SK-N-SH (cell line): Measurements from ENCODE around the gene SMIM24. TPM values are rescaled to one million over a fixed set of nuclear protein-coding genes. Genes with fewer than 3 reads are reported as not detected.

Experiments used
- CTCF ChIA-PET: fragments of 300-600, 350-600 bp; formaldehyde crosslinking; extraction: SDS; loops from one replicate; lab custom pipeline; 2021; lab: Yijun Ruan, JAX
- POLR2A ChIA-PET: fragments of 350-600 bp; sonication (Branson Sonifier 250); formaldehyde crosslinking; extraction: SDS; loops from one replicate; lab custom pipeline; 2020; ENCODE audit warnings: antibody characterized with exemption, inconsistent platforms; lab: Yijun Ruan, JAX
- DNase-seq: peaks from one replicate; pipeline ENCODE4 v3.0.0; 2012
- H2AFZ ChIP-seq: fragments of 200-600 bp; sonication (generic); 2 replicates; pipeline ENCODE4 v1.8.1; 2016; ENCODE audit warnings: antibody characterized with exemption, mild to moderate bottlenecking, low read depth
- H3F3A ChIP-seq: fragments of 200-600 bp; sonication (generic); replicated peaks from 2 replicates; pipeline ENCODE3; 2016; ENCODE audit warnings: antibody characterized with exemption, mild to moderate bottlenecking; ENCODE audit not compliant: insufficient read depth
- H3K27ac ChIP-seq, 2 experiments: fragments of 200-500 bp in 1 of 2; fragments of 200-600 bp in 1 of 2; sonication (Bioruptor generic) in 1 of 2; sonication (generic), shearing (Covaris generic) in 1 of 2; 2 replicates each; pipeline versions ENCODE4 v1.5.1 to v1.6.1; 2014 to 2016; ENCODE audit warnings: low read depth in 2 of 2, inconsistent platforms in 1 of 2, low read length in 1 of 2, mild to moderate bottlenecking in 1 of 2, mixed read lengths in 1 of 2
- H3K27me3 ChIP-seq: fragments of 200-600 bp; sonication (generic), shearing (Covaris generic); 2 replicates; pipeline ENCODE4 v1.6.1; 2016; ENCODE audit warnings: mixed run types; ENCODE audit not compliant: insufficient read depth
- H3K36me3 ChIP-seq, 2 experiments: fragments of 200-500 bp in 1 of 2; fragments of 200-600 bp in 1 of 2; sonication (Bioruptor generic) in 1 of 2; sonication (generic) in 1 of 2; replicated peaks in 1 of 2; 2 replicates each; pipeline versions ENCODE3 to v1.5.1; 2014 to 2016; ENCODE audit warnings: low read length in 1 of 2, mild to moderate bottlenecking in 1 of 2; ENCODE audit not compliant: insufficient read depth in 2 of 2, control insufficient read depth in 1 of 2
- H3K4me1 ChIP-seq, 2 experiments: fragments of 200-500 bp in 1 of 2; fragments of 200-600 bp in 1 of 2; sonication (Bioruptor generic) in 1 of 2; sonication (generic), shearing (Covaris generic) in 1 of 2; 2 replicates each; pipeline versions ENCODE4 v1.5.1 to v1.6.1; 2014 to 2016; ENCODE audit warnings: low read depth in 1 of 2, low read length in 1 of 2, mixed run types in 1 of 2; ENCODE audit not compliant: insufficient read depth in 2 of 2, control insufficient read depth in 1 of 2
- H3K4me2 ChIP-seq: fragments of 200-600 bp; sonication (generic), shearing (Covaris generic); 2 replicates; pipeline ENCODE4 v1.6.1; 2017; ENCODE audit warnings: mixed run types
- H3K4me3 ChIP-seq, 2 experiments: fragments of 200-500 bp in 1 of 2; fragments of 200-600 bp in 1 of 2; sonication (Bioruptor generic) in 1 of 2; sonication (generic), shearing (Covaris generic) in 1 of 2; 2 replicates each; pipeline versions ENCODE4 v1.5.1 to v1.8.1; 2014 to 2016; ENCODE audit warnings: low read depth in 2 of 2, inconsistent platforms in 1 of 2, low read length in 1 of 2, mild to moderate bottlenecking in 1 of 2, mixed read lengths in 1 of 2, moderate library complexity in 1 of 2
- H3K79me2 ChIP-seq: fragments of 200-600 bp; sonication (generic); 2 replicates; pipeline ENCODE4 v1.8.1; 2017; ENCODE audit warnings: mild to moderate bottlenecking; ENCODE audit not compliant: insufficient read depth
- H3K9ac ChIP-seq: fragments of 200-600 bp; sonication (generic); 2 replicates; pipeline ENCODE4 v1.6.1; 2017; ENCODE audit warnings: mixed run types
- H3K9me2 ChIP-seq: fragments of 200-600 bp; sonication (generic); 2 replicates; pipeline ENCODE4 v1.6.1; 2017; ENCODE audit warnings: mixed run types
- H3K9me3 ChIP-seq: fragments of 200-600 bp; sonication (generic); 2 replicates; pipeline ENCODE4 v1.6.1; 2017; ENCODE audit warnings: mixed run types, mild to moderate bottlenecking, moderate library complexity
- H4K20me1 ChIP-seq: fragments of 200-600 bp; sonication (generic); 2 replicates; pipeline ENCODE4 v1.6.1; 2017; ENCODE audit warnings: mild to moderate bottlenecking, mixed run types; ENCODE audit not compliant: insufficient read depth
- CHD2 ChIP-seq: fragments of 150-350 bp; IDR thresholded peaks from 2 replicates; pipeline ENCODE4 v1.6.1; 2018; ENCODE audit warnings: low read length; ENCODE audit not compliant: partially characterized antibody
- ELF1 ChIP-seq: IDR thresholded peaks from 2 replicates; pipeline ENCODE4 v1.4.0; 2012
- EZH2phosphoT487 ChIP-seq: fragments of 200-600 bp; sonication (generic); IDR thresholded peaks from 2 replicates; pipeline ENCODE4 v1.6.1; 2017; ENCODE audit warnings: low read depth, mixed run types, mild to moderate bottlenecking, antibody characterized with exemption, moderate library complexity, borderline replicate concordance
- FOSL2 ChIP-seq: IDR thresholded peaks from 2 replicates; pipeline ENCODE4 v1.4.0; 2012; ENCODE audit warnings: low read depth, mild to moderate bottlenecking, moderate library complexity, borderline replicate concordance
- FOXM1 ChIP-seq: IDR thresholded peaks from 2 replicates; pipeline ENCODE4 v1.4.0; 2012; ENCODE audit warnings: low read depth, mild to moderate bottlenecking
- GABPA ChIP-seq: IDR thresholded peaks from 2 replicates; pipeline ENCODE4 v1.4.0; 2012; ENCODE audit warnings: low read depth, mild to moderate bottlenecking
- GATA2 ChIP-seq: sonication (generic); formaldehyde crosslinking; IDR thresholded peaks from 2 replicates; pipeline ENCODE4 v1.5.0; 2020; ENCODE audit warnings: mild to moderate bottlenecking, missing genetic modification reagents
- JUND ChIP-seq: IDR thresholded peaks from 2 replicates; pipeline ENCODE4 v1.4.0; 2012
- MXI1 ChIP-seq: IDR thresholded peaks from 2 replicates; pipeline ENCODE4 v1.6.1; 2012; ENCODE audit warnings: mild to moderate bottlenecking, low read depth, low read length, improper control_type of control experiment
- NFIC ChIP-seq: IDR thresholded peaks from 2 replicates; pipeline ENCODE4 v1.4.0; 2012; ENCODE audit warnings: borderline replicate concordance
- RFX5 ChIP-seq: IDR thresholded peaks from 2 replicates; pipeline ENCODE4 v1.6.1; 2012; ENCODE audit warnings: mild to moderate bottlenecking, improper control_type of control experiment, low read length
- TCF12 ChIP-seq: IDR thresholded peaks from 2 replicates; pipeline ENCODE4 v1.4.0; 2012
- TEAD4 ChIP-seq: IDR thresholded peaks from 2 replicates; pipeline ENCODE4 v1.4.0; 2012; ENCODE audit warnings: mild to moderate bottlenecking, borderline replicate concordance; ENCODE audit not compliant: insufficient read depth
- YY1 ChIP-seq: IDR thresholded peaks from 2 replicates; pipeline ENCODE4 v1.4.0; 2012; ENCODE audit warnings: low read depth, mild to moderate bottlenecking
- WGBS: methylation state at CpG from one replicate; pipeline ENCODE4 v1.1.6; 2017; ENCODE audit warnings: low lambda C conversion rate; 5-methylcytosine and 5-hydroxymethylcytosine counted together
- polyA plus RNA-seq, 3 experiments: library from polyadenylated mRNA; depleted of rRNA; stranded (reverse); fragments of >200 nt; gene quantifications; 2 replicates each; pipeline ENCODE4 v1.2.3, GENCODE V29; 2012
- TF ChIP-seq, protein P1 (sequence below): IDR thresholded peaks from 2 replicates; pipeline ENCODE4 v1.4.0; 2012; ENCODE audit warnings: low read depth
- TF ChIP-seq, protein P2 (sequence below): IDR thresholded peaks from 2 replicates; pipeline ENCODE4 v1.6.1; 2012; ENCODE audit warnings: mild to moderate bottlenecking, low read depth, low read length, moderate library complexity
- TF ChIP-seq, protein P3 (sequence below): fragments of 150-350 bp; IDR thresholded peaks from 2 replicates; pipeline ENCODE4 v1.6.1; 2016; ENCODE audit warnings: mild to moderate bottlenecking, low read depth, low read length
- TF ChIP-seq, protein P4 (sequence below): fragments of 200-600 bp; sonication (generic); IDR thresholded peaks from 2 replicates; pipeline ENCODE4 v1.6.1; 2017; ENCODE audit warnings: antibody characterized with exemption, mild to moderate bottlenecking, moderate library complexity

Gene SMIM24
- polyA plus RNA-seq, 1 of the 3 experiments (the other 2 are of a cell fraction): 0.12 TPM

DNA sequence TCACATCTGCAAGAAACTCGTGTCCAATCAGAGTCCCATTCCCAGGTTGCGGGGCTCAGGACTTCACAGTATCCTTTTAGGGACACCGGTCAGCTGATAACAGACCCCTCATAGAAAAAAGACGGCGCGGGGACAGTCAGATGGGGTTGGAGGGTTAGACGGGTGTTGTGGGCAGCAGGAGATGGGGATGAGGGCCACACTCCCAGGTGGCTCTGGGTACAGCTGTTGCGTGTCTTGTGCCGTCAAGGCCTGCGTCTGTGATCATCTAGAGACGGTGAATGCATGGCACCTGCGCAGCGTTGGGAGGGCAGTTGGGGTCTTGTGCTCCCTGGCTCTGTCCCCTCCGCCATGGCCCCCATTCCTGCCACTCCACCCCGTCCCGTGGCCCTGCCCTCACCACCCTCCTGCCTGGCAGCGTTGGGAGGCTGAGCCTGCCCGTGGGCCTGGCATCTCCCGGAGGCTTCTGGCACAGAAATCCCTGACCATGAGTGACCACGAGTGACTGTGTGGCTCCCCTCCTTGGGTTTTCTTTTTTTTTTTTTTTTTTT, 44.7 kb upstream of the SMIM24 start:
- Histone ChIP-seq H3K27me3 (no peaks in the 10 kb centered on the region), H3K9ac (no peak overlapping the region), H3K4me2 (no peak overlapping the region), H3K79me2 (peaks cover 40% of the 10 kb centered on the region)
- POLR2A ChIA-PET: no interaction called here
- DNase-seq: no peak
- CTCF ChIA-PET: no interaction called here
- TF ChIP-seq RFX5 (no peak), GABPA (no peak), NFIC (no peak), FOSL2 (no peak), CHD2 (no peak), TCF12 (no peak), GATA2 (CRISPR knock-in tag) (no peak), FOXM1 (no peak), YY1 (no peak), TEAD4 (no peak), JUND (no peak), EZH2phosphoT487 (no peak), MXI1 (no peak), ELF1 (no peak)
- TF ChIP-seq, protein P1, sequence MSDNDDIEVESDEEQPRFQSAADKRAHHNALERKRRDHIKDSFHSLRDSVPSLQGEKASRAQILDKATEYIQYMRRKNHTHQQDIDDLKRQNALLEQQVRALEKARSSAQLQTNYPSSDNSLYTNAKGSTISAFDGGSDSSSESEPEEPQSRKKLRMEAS: no peak
- TF ChIP-seq, protein P2, sequence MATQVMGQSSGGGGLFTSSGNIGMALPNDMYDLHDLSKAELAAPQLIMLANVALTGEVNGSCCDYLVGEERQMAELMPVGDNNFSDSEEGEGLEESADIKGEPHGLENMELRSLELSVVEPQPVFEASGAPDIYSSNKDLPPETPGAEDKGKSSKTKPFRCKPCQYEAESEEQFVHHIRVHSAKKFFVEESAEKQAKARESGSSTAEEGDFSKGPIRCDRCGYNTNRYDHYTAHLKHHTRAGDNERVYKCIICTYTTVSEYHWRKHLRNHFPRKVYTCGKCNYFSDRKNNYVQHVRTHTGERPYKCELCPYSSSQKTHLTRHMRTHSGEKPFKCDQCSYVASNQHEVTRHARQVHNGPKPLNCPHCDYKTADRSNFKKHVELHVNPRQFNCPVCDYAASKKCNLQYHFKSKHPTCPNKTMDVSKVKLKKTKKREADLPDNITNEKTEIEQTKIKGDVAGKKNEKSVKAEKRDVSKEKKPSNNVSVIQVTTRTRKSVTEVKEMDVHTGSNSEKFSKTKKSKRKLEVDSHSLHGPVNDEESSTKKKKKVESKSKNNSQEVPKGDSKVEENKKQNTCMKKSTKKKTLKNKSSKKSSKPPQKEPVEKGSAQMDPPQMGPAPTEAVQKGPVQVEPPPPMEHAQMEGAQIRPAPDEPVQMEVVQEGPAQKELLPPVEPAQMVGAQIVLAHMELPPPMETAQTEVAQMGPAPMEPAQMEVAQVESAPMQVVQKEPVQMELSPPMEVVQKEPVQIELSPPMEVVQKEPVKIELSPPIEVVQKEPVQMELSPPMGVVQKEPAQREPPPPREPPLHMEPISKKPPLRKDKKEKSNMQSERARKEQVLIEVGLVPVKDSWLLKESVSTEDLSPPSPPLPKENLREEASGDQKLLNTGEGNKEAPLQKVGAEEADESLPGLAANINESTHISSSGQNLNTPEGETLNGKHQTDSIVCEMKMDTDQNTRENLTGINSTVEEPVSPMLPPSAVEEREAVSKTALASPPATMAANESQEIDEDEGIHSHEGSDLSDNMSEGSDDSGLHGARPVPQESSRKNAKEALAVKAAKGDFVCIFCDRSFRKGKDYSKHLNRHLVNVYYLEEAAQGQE: no peak
- TF ChIP-seq, protein P3, sequence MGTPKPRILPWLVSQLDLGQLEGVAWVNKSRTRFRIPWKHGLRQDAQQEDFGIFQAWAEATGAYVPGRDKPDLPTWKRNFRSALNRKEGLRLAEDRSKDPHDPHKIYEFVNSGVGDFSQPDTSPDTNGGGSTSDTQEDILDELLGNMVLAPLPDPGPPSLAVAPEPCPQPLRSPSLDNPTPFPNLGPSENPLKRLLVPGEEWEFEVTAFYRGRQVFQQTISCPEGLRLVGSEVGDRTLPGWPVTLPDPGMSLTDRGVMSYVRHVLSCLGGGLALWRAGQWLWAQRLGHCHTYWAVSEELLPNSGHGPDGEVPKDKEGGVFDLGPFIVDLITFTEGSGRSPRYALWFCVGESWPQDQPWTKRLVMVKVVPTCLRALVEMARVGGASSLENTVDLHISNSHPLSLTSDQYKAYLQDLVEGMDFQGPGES: no peak
- TF ChIP-seq, protein P4, sequence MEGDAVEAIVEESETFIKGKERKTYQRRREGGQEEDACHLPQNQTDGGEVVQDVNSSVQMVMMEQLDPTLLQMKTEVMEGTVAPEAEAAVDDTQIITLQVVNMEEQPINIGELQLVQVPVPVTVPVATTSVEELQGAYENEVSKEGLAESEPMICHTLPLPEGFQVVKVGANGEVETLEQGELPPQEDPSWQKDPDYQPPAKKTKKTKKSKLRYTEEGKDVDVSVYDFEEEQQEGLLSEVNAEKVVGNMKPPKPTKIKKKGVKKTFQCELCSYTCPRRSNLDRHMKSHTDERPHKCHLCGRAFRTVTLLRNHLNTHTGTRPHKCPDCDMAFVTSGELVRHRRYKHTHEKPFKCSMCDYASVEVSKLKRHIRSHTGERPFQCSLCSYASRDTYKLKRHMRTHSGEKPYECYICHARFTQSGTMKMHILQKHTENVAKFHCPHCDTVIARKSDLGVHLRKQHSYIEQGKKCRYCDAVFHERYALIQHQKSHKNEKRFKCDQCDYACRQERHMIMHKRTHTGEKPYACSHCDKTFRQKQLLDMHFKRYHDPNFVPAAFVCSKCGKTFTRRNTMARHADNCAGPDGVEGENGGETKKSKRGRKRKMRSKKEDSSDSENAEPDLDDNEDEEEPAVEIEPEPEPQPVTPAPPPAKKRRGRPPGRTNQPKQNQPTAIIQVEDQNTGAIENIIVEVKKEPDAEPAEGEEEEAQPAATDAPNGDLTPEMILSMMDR: no peak
- TF ChIP-seq, all 33 proteins: peak for 0
- 97% methylated on average over 17 of the region's 20 CpGs for WGBS
- H3K36me3 ChIP-seq: peaks cover 8 to 31% of the 10 kb centered on the region in 2 experiments
- H3K4me3 ChIP-seq: no peak overlapping the region
- peaks cover 0 to 10% of the 10 kb centered on the region in 2 experiments; a peak in 1 of 4 replicates for H3K4me1 ChIP-seq
- H3K9me3 ChIP-seq: no peaks in the 10 kb centered on the region
- no peaks in the 10 kb centered on the region for H3F3A ChIP-seq
- peaks cover 39% of the 10 kb centered on the region for H4K20me1 ChIP-seq
- no peak overlapping the region for H3K27ac ChIP-seq
- no peak overlapping the region for H2AFZ ChIP-seq
- H3K9me2 ChIP-seq: no peaks in the 10 kb centered on the region
